ENCODE results near the gene CAMK2D.

CAMK2D gene

DNA sequence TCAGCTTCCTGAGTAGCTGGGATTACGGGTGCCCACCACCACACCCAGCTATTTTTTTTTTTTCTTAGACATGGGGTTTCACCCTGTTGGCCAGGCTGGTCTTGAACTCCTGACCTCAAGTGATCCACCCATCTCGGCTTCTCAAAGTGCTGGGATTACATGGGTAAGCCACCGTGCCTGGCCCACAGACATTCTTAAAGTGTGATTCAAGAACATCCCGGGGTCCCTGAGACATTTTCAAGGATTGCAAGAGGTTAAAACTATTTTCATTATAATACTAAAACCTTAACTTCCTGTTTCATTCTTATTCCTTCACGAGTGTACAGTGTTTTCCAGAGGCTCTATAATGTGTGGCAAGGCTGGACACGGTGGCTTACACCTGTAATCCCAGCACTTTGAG lies 318.7 kb downstream of the CAMK2D start:
- DNase-seq (ENCODE audit: low spot score) = no peak
- TF ChIP-seq, protein P1, sequence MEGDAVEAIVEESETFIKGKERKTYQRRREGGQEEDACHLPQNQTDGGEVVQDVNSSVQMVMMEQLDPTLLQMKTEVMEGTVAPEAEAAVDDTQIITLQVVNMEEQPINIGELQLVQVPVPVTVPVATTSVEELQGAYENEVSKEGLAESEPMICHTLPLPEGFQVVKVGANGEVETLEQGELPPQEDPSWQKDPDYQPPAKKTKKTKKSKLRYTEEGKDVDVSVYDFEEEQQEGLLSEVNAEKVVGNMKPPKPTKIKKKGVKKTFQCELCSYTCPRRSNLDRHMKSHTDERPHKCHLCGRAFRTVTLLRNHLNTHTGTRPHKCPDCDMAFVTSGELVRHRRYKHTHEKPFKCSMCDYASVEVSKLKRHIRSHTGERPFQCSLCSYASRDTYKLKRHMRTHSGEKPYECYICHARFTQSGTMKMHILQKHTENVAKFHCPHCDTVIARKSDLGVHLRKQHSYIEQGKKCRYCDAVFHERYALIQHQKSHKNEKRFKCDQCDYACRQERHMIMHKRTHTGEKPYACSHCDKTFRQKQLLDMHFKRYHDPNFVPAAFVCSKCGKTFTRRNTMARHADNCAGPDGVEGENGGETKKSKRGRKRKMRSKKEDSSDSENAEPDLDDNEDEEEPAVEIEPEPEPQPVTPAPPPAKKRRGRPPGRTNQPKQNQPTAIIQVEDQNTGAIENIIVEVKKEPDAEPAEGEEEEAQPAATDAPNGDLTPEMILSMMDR (IDR thresholded peaks at IDR 0.05; ENCODE audit: extremely low read depth, missing control alignments) = no peak

DNA sequence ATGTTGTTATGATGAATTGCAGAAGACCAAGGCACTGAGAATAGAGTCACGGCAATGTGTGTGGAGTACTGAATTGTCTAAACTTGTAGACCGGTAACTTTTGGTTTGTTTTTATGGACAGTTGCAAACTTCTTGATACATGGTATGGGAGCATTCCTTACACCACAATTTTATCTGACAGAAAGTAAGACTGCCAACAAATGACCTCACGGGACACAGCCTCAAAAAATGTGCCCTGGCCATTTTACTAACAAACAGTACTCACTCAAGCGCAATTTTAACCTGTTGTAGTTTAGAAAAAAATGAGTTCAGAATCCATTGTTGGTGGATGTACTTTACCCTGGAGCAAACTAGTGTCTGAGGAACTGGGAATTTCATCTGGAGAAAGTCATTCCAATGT lies 321.2 kb downstream of the CAMK2D start:
- no peak for DNase-seq (ENCODE audit: low spot score)
- TF ChIP-seq, protein P1 (IDR thresholded peaks at IDR 0.05; ENCODE audit: extremely low read depth, missing control alignments) = no peak

GRCh38 chr4:113438596-113438995 lies 322.9 kb downstream of the CAMK2D start:
- DNase-seq (ENCODE audit: low spot score) = no peak
- TF ChIP-seq, protein P1 (IDR thresholded peaks at IDR 0.05; ENCODE audit: extremely low read depth, missing control alignments) = no peak

DNA sequence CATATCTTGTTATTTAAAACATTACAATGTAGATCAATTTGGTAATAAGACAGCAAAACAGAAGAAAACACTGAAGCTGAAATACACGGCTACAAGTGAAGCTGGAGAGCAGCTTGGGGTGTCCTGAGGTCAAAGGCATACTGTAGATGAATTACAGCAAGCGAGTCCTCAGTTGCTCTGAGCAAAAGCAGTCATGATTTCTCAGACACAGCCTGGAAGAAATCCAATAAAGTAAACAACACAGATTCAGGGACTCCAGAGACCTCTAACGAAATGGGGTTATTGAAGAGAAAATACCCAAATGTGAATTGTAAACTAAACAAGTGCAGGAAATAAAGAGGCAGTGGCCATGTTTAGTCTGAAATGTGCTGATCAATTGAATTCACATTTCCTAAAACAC lies 324.4 kb downstream of the CAMK2D start:
- TF ChIP-seq, protein P1 (IDR thresholded peaks at IDR 0.05; ENCODE audit: extremely low read depth, missing control alignments) = no peak
- no peak for DNase-seq (ENCODE audit: low spot score)

DNA sequence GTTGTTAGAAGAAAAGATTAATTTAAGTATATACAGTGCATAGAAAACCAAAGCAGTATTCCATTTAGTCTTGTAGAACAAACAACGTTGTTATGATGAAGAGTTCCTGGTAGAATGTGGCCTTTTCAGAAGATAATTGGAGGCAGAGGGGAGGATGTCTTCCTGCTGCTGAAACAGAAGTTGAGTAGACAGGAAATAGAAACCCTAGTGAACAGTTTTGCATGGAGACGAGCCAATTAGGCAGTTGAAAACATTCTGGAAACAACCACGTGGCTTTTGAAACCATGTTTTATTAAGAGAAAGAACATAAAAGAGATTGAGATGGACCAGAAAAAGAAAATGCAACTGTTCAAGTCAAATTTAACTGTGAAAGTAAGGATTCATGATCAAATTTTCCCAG lies 325.2 kb downstream of the CAMK2D start:
- TF ChIP-seq, protein P1 (IDR thresholded peaks at IDR 0.05; ENCODE audit: extremely low read depth, missing control alignments) = no peak
- DNase-seq (ENCODE audit: low spot score) = no peak

DNA sequence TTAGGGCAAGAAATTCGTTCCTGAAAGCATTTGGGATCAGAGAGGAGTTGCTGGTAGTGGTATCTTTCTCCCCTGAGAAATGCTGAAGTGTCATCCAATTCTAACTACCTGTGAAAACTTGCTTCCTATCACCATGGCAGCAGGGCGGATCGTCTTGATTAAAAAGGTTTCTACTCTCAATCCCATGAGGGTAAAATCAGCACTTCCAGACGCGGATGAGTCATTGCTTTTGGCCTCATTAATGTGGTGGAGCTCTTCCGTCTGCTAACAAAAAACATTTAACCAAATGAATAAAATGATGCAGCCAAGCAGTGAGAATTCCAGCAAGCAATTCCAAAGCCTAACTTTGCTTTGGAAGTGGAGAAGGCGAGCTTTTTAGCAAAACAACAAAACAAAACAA lies 325.6 kb downstream of the CAMK2D start:
- TF ChIP-seq, protein P1 (IDR thresholded peaks at IDR 0.05; ENCODE audit: extremely low read depth, missing control alignments) = no peak
- no peak for DNase-seq (ENCODE audit: low spot score)

DNA sequence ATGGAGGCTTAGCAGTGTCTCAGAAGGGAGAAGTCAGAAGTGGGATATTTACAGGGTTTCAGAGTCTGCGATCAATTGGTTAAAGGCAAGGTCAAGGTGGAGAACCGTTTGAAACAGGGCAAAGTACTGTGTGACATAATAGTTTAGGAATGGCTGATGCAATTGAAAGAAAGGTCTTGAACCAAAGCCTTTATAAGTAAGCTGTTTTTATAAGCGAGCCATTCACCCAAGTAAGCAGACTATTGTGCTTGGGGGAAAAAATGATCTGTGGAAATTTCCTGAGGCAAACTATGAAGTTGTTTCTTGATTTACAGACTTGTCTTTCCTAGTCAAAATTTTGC lies 327.3 kb downstream of the CAMK2D start:
- no peak for DNase-seq (ENCODE audit: low spot score)

More for the DNA sequence above, 327.3 kb downstream of the CAMK2D start:
- TF ChIP-seq, protein P1 (IDR thresholded peaks at IDR 0.05; ENCODE audit: extremely low read depth, missing control alignments) = no peak
